PC-9 (cell line): ENCODE measurements around the gene SMAGP. TPM values are rescaled to one million over a fixed set of nuclear protein-coding genes. Genes with fewer than 3 reads are reported as not detected.

Experiments used
- BruUV-seq: library from RNA; stranded (reverse); fragments of 400-500 nt; replicated peaks from 2 replicates; lab custom pipeline; 2021; lab: Mats Ljungman, UMichigan
- CTCF ChIA-PET: fragments of 300-600 bp; sonication (Branson Sonifier 250); formaldehyde crosslinking; loops from one replicate; lab custom pipeline; 2022; ENCODE audit warnings: antibody characterized with exemption; lab: Charles Lee
- POLR2A ChIA-PET: fragments of 300-600 bp; sonication (Branson Sonifier 250); formaldehyde crosslinking; loops from one replicate; lab custom pipeline; 2022; ENCODE audit warnings: antibody characterized with exemption; ENCODE audit not compliant: unreplicated experiment; lab: Charles Lee
- DNase-seq, 2 experiments: peaks; one replicate each; pipeline versions ENCODE4 v3.0.0 to v3.0.0-alpha.2; 2015 to 2022; ENCODE audit warnings: mixed read lengths in 1 of 2
- H2AFZ ChIP-seq: fragments of 200-600 bp; sonication (generic); 2 replicates; pipeline ENCODE4 v1.8.1; 2017; ENCODE audit warnings: antibody characterized with exemption
- H3F3A ChIP-seq: fragments of 200-600 bp; sonication (generic); 2 replicates; pipeline ENCODE4 v1.8.1; 2017; ENCODE audit warnings: antibody characterized with exemption, mild to moderate bottlenecking, low read depth; ENCODE audit not compliant: insufficient read depth
- H3K27ac ChIP-seq: fragments of 200-600 bp; sonication (generic); 2 replicates; pipeline ENCODE4 v1.6.1; 2016; ENCODE audit warnings: mixed run types
- H3K27me3 ChIP-seq: fragments of 200-600 bp; sonication (generic); 2 replicates; pipeline ENCODE4 v1.6.1; 2016; ENCODE audit warnings: low read depth, mixed run types; ENCODE audit not compliant: insufficient read depth
- H3K36me3 ChIP-seq: fragments of 200-600 bp; sonication (generic); 2 replicates; pipeline ENCODE4 v1.6.1; 2016; ENCODE audit warnings: low read depth, mixed run types
- H3K4me1 ChIP-seq: fragments of 200-600 bp; sonication (generic); replicated peaks from 2 replicates; pipeline ENCODE4 v1.6.1; 2016; ENCODE audit warnings: mixed run types; ENCODE audit not compliant: insufficient read depth
- H3K4me2 ChIP-seq: fragments of 200-600 bp; sonication (generic); 2 replicates; pipeline ENCODE4 v1.6.1; 2017; ENCODE audit warnings: mixed run types
- H3K4me3 ChIP-seq: fragments of 200-600 bp; sonication (generic); 2 replicates; pipeline ENCODE4 v1.6.1; 2016; ENCODE audit warnings: mixed run types
- H3K79me2 ChIP-seq: fragments of 200-600 bp; sonication (generic); 2 replicates; pipeline ENCODE4 v1.6.1; 2017; ENCODE audit warnings: low read depth, mixed run types
- H3K9me2 ChIP-seq: fragments of 200-600 bp; sonication (generic); 2 replicates; pipeline ENCODE4 v1.8.1; 2017; ENCODE audit warnings: mild to moderate bottlenecking; ENCODE audit not compliant: insufficient read depth
- H3K9me3 ChIP-seq: fragments of 200-600 bp; sonication (generic); 2 replicates; pipeline ENCODE4 v1.8.1; 2016; ENCODE audit warnings: low read depth; ENCODE audit not compliant: insufficient read depth
- H4K20me1 ChIP-seq: fragments of 200-600 bp; sonication (generic); 2 replicates; pipeline ENCODE4 v1.8.1; 2017; ENCODE audit not compliant: insufficient read depth
- CTCF ChIP-seq: fragments of 200-600 bp; sonication (generic); conservative IDR thresholded peaks from 2 replicates; pipeline ENCODE4 v1.6.1; 2017; ENCODE audit warnings: mixed run types, antibody characterized with exemption, mild to moderate bottlenecking, moderate library complexity
- EZH2 ChIP-seq: fragments of 200-600 bp; sonication (generic); IDR thresholded peaks from 2 replicates; pipeline ENCODE4 v1.8.0; 2017; ENCODE audit warnings: antibody characterized with exemption, low read depth
- intact Hi-C: fragments of 100-400 bp; cut with micrococcal nuclease; formaldehyde crosslinking; loops from one replicate; pipeline ENCODE4 v1.10.0; 2022; ENCODE audit not compliant: unreplicated experiment
- total RNA-seq: library from RNA; stranded (reverse); gene quantifications from 2 replicates; pipeline ENCODE4 v1.2.3, GENCODE V29; 2021

Gene SMAGP
- total RNA-seq, 1 experiment from 2014 or later = 36.3 TPM

GRCh38 chr12:51225771-51226170 lies 44.4 kb downstream of the SMAGP start:
- Histone ChIP-seq H3K27ac (no peak overlapping the region), H3K36me3 (no peaks in the 10 kb centered on the region), H3K4me1 (no peaks in the 10 kb centered on the region), H3F3A (no peaks in the 10 kb centered on the region), H3K27me3 (no peaks in the 10 kb centered on the region), H4K20me1 (no peaks in the 10 kb centered on the region), H2AFZ (no peak overlapping the region), H3K9me2 (no peaks in the 10 kb centered on the region), H3K9me3 (no peaks in the 10 kb centered on the region), H3K4me3 (no peak overlapping the region), H3K4me2 (no peak overlapping the region), H3K79me2 (no peaks in the 10 kb centered on the region)
- no peak for TF ChIP-seq EZH2
- no peak for TF ChIP-seq CTCF
- no peak for DNase-seq
- intact Hi-C loops = no loop called here
- BruUV-seq = no TSS peak
- ChIA-PET POLR2A (no interaction called here), CTCF (no interaction called here)

- no peaks in the 10 kb centered on the region for H3K4me1 ChIP-seq
- no peak overlapping the region for H3K4me3 ChIP-seq
- no peak overlapping the region for H3K27ac ChIP-seq
- no peaks in the 10 kb centered on the region for H3F3A ChIP-seq
- no peak for TF ChIP-seq CTCF
- TF ChIP-seq EZH2 = no peak
- no TSS peak for BruUV-seq
- no peaks in the 10 kb centered on the region for H3K79me2 ChIP-seq
- no peaks in the 10 kb centered on the region for H3K27me3 ChIP-seq
- ChIA-PET CTCF (no interaction called here), POLR2A (no interaction called here)
- no peaks in the 10 kb centered on the region for H3K9me2 ChIP-seq
- no peaks in the 10 kb centered on the region for H3K36me3 ChIP-seq
- DNase-seq = no peak
- no peak overlapping the region for H2AFZ ChIP-seq
- intact Hi-C loops = no loop called here
- no peak overlapping the region for H3K4me2 ChIP-seq
- no peaks in the 10 kb centered on the region for H3K9me3 ChIP-seq
- no peaks in the 10 kb centered on the region for H4K20me1 ChIP-seq
Measured at GRCh38 chr12:51225234-51225633, 45.0 kb downstream of the SMAGP start.

GRCh38 chr12:51224625-51225024 lies 45.6 kb downstream of the SMAGP start:
- BruUV-seq = no TSS peak
- Histone ChIP-seq H3K27ac (no peak overlapping the region), H3K79me2 (no peaks in the 10 kb centered on the region), H3F3A (no peaks in the 10 kb centered on the region), H3K4me3 (no peak overlapping the region), H4K20me1 (no peaks in the 10 kb centered on the region), H3K4me2 (no peak overlapping the region), H3K9me3 (no peaks in the 10 kb centered on the region), H3K9me2 (no peaks in the 10 kb centered on the region), H2AFZ (no peak overlapping the region), H3K4me1 (no peaks in the 10 kb centered on the region), H3K27me3 (no peaks in the 10 kb centered on the region), H3K36me3 (no peaks in the 10 kb centered on the region)
- intact Hi-C loops = no loop called here
- DNase-seq = no peak
- ChIA-PET POLR2A (no interaction called here), CTCF (no interaction called here)
- TF ChIP-seq EZH2 (no peak), CTCF (no peak)
